Mucosa of stomach (tissue), 1 donor: ENCODE data around the gene IPP.

Source experiments
- H3K27me3 ChIP-seq: one replicate; pipeline ENCODE4 v1.7.0; 2013; ENCODE audit warnings: mild to moderate bottlenecking, low read length; ENCODE audit not compliant: control insufficient read depth, insufficient read depth
- H3K36me3 ChIP-seq: one replicate; pipeline ENCODE4 v1.7.0; 2013; ENCODE audit warnings: low read length; ENCODE audit not compliant: control insufficient read depth, insufficient read depth
- H3K4me1 ChIP-seq: one replicate; pipeline ENCODE4 v1.7.0; 2013; ENCODE audit warnings: mild to moderate bottlenecking, low read length; ENCODE audit not compliant: control insufficient read depth, insufficient read depth
- H3K4me3 ChIP-seq: one replicate; pipeline ENCODE4 v1.7.0; 2013; ENCODE audit warnings: low read length
- H3K9ac ChIP-seq: one replicate; pipeline ENCODE4 v1.7.0; 2013; ENCODE audit warnings: mild to moderate bottlenecking, low read length, moderate library complexity
- H3K9me3 ChIP-seq: one replicate; pipeline ENCODE4 v1.7.0; 2013; ENCODE audit warnings: mild to moderate bottlenecking, low read length, moderate library complexity; ENCODE audit not compliant: control insufficient read depth
- donor health status: Pancreatic carcinoma.

The IPP gene

DNA sequence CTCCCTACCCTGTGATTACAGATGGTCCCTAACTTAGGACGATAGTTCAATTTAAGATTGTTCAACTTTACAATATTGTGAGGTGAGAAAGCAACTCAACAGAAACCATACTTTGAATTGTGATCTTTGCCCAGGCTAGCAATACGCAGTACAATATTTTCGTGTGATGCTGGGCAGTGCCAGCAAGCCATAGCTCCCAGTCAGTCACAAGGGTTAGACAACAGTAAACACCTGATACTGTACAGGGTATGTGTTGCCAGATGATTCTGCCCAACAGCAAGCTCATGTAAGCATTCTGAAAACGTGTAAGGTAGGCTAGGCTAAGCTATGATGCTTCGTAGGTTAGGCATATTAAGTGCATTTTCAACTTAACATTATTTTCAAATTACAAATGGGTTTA, 76.0 kb downstream of the IPP start:
- H3K4me3 ChIP-seq, result no peak overlapping the region
- no peaks in the 10 kb centered on the region for H3K27me3 ChIP-seq
- H3K9me3 ChIP-seq, result no peaks in the 10 kb centered on the region
- no peak overlapping the region for H3K9ac ChIP-seq
- H3K4me1 ChIP-seq, result peaks cover 10% of the 10 kb centered on the region
- H3K36me3 ChIP-seq, result no peaks in the 10 kb centered on the region

DNA sequence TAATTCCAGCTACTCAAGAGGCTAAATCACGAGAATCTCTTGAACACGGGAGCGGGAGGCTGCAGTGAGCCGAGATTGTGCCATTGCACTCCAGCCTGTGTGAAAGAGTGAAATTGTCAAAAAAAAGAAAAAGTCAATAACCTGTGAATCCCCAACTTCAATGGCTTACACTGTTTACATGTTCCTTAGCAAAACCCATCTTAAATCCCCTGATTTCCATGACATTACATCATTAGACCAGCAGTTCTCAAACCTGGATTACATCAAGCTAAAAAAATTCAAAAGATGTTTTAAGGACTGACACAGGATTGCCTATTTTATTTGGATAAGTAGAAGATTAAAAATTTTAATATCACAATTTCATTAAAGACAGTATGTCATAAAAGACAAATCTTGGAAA, 76.5 kb downstream of the IPP start:
- Histone ChIP-seq H3K9me3 (no peaks in the 10 kb centered on the region), H3K27me3 (no peaks in the 10 kb centered on the region), H3K9ac (no peak overlapping the region), H3K4me3 (no peak overlapping the region), H3K36me3 (no peaks in the 10 kb centered on the region), H3K4me1 (peaks cover 10% of the 10 kb centered on the region)

DNA sequence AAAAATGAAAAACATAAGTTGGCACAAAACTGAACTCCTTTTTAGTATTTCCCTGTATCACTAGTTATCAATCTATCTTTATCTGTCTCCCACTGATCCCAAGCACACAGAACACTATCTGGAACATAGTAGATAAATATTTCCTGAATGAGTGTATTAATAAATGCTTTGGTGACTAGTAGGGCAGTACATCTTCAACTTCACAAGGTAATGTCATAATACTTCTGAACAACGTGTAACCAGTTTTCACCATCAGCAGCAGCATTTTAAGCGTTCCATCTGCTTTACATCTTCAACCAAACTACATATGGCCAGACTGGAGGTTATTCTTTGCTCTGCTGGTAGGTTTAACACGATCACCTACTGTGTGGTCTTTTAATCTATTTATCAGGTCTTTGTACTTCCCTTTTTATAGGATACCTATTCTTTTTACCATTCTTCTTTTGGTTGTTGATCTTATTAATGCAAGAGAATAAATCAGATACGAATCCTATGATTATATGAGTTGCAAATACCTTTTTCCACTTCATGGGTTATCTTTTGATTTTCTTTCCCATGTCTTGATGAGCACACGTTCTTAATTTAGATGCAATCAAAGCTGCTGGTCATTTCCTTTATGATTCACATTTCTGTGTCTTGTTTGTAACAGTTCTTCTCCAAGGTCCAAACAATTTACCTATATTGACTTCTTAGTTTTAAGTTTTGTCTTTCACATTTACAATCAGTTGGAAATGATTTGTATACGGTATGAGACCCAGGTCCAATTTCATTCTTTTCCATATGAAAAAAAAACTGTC, 80.4 kb downstream of the IPP start:
- no peaks in the 10 kb centered on the region for H3K36me3 ChIP-seq
- H3K4me1 ChIP-seq, result peaks cover 14% of the 10 kb centered on the region
- H3K27me3 ChIP-seq, result no peaks in the 10 kb centered on the region
- H3K9ac ChIP-seq, result no peak overlapping the region
- H3K9me3 ChIP-seq, result no peaks in the 10 kb centered on the region
- H3K4me3 ChIP-seq, result no peak overlapping the region

DNA sequence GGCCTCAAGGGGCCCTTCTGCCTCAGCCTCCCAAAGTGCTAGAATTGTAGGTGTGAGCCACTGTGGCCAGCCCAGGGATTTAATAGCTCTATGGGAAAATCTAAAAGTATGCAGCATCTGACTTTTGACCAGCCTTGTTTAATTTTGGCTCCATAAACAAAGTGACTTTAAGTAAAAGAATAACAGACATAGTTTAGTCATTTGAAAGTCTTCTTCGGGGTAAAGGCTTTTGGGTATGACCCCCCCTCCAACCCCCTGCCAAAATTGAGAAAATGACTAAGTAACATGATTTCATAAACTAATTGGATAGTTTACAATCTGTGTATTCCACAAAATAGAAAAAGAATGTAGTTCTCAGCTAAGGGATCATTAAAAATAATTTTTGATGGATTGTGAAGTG, 81.1 kb downstream of the IPP start:
- Histone ChIP-seq H3K4me3 (no peak overlapping the region), H3K9ac (no peak overlapping the region), H3K36me3 (no peaks in the 10 kb centered on the region), H3K4me1 (peaks cover 14% of the 10 kb centered on the region), H3K27me3 (no peaks in the 10 kb centered on the region), H3K9me3 (no peaks in the 10 kb centered on the region)

DNA sequence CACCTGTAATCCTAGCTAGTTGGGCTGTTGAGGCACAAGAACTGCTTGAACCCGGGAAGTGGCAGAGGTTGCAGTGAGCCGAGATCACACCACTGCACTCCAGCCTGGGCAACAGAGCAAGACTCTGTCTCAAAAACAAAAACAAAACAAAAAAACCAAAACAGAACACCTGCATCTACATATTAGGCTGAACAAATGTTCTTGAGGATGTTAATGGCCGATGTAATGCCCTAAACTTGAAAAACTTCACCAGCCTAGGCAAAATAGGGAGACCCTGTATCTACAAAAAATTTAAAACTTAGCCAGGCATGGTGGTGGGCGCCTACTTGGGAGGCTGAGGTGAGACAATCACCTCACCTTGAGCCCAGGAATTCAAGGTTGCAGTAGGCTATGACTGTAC, 81.9 kb downstream of the IPP start:
- H3K36me3 ChIP-seq, result no peaks in the 10 kb centered on the region
- peaks cover 14% of the 10 kb centered on the region for H3K4me1 ChIP-seq
- H3K9ac ChIP-seq, result no peak overlapping the region

DNA sequence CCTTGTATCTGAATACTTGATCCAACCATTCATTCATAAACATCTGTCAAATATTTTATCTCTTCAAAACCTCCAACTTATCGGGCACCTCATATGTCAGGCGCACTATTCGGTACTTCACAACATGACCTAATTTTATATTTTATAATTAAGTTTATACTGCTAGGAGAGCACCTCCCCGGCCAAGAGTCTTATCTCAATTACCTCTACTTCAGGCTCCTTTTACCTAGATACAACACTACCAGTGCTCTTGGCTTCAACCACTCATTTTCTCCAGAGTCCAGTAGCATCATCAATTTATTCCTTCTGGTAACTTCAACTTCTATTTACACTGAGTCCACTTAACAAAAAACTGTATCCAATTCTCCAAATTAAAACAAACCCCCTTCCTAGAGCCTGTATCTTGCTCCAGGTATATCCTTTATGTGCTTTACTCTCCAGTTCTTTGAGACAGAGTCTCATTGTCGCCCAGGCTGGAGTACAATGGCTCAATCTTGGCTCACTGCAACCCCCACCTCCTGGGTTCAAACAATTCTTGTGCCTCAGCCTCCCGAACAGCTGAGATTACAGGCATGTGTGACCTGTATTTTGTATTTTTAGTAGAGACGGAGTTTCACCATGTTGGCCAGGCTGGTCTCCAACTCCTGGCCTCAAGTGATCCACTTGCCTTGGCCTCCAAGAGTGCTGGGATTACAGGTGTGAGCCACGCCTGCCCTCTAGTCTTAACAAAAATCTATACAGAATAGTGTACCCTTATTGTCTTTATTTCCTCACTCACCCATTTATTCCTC, 82.9 kb downstream of the IPP start:
- H3K4me3 ChIP-seq, result no peak overlapping the region
- peaks cover 8% of the 10 kb centered on the region for H3K4me1 ChIP-seq
- no peaks in the 10 kb centered on the region for H3K9me3 ChIP-seq
- no peaks in the 10 kb centered on the region for H3K27me3 ChIP-seq
- no peak overlapping the region for H3K9ac ChIP-seq
- no peaks in the 10 kb centered on the region for H3K36me3 ChIP-seq

More for the DNA sequence above, 81.9 kb downstream of the IPP start:
- Histone ChIP-seq H3K4me3 (no peak overlapping the region), H3K27me3 (no peaks in the 10 kb centered on the region), H3K9me3 (no peaks in the 10 kb centered on the region)

DNA sequence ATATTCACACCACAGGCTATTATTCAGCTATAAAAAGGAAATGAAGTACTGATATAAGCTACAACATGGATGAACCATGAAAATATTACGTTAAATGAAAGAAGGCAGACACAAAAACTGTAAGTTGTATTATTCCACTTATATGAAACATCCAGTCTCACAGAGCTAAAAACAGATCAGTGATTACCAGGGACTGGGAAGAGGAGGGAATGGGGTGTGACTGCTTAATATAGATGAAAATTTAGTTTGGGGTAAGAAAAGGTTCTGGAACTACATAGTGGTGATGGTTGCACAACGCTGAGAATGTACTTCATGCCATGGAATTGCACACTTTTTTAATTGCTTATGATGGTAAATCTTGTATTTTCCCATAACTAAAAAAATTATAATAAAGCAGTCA, 83.6 kb downstream of the IPP start:
- Histone ChIP-seq H3K36me3 (no peaks in the 10 kb centered on the region), H3K4me3 (no peak overlapping the region), H3K9me3 (no peaks in the 10 kb centered on the region), H3K27me3 (no peaks in the 10 kb centered on the region), H3K9ac (no peak overlapping the region), H3K4me1 (peaks cover 8% of the 10 kb centered on the region)

DNA sequence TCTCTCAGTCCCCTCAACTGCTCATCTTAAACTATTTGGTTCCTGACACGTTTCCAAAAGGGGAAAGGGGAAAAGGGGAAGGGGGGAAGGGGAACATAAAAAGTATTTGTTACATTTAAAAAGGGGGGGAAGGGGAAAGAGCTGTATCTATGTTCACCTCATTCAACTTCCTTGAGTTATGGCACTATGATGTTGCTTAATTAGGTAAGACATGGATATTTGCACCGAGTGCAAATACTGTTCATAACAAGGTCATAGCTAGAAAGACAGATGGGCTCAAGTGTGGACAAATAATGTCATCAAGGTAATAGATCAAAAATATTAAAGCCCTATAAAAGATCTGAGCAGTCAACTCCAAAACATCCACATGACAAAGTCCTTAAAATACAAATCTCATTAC, 90.1 kb downstream of the IPP start:
- Histone ChIP-seq H3K4me3 (no peak overlapping the region), H3K27me3 (no peaks in the 10 kb centered on the region), H3K36me3 (peaks cover 9% of the 10 kb centered on the region), H3K9ac (no peak overlapping the region), H3K4me1 (peaks cover 12% of the 10 kb centered on the region), H3K9me3 (no peaks in the 10 kb centered on the region)

DNA sequence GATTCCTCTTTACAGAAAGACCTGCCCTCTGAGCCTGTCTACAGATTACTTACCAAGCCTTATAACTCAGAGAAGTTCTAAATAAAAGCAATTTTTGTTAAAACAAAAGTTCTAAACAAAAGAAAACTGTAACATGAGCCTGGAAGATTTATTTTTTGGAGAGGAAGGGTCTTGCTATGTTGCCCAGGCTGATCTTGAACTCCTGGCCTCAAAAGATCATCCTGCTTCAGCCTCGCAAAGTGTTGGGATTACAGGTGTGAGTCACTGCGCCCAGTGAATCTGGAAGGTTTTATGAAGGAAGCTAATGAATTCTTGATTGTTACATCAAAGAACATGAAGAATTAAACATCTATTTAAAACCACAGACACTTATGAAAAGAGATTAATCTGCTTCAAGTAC, 91.2 kb downstream of the IPP start:
- H3K9me3 ChIP-seq, result no peaks in the 10 kb centered on the region
- no peaks in the 10 kb centered on the region for H3K27me3 ChIP-seq
- H3K4me1 ChIP-seq, result peaks cover 12% of the 10 kb centered on the region
- H3K4me3 ChIP-seq, result no peak overlapping the region
- H3K9ac ChIP-seq, result no peak overlapping the region
- peaks cover 9% of the 10 kb centered on the region for H3K36me3 ChIP-seq

DNA sequence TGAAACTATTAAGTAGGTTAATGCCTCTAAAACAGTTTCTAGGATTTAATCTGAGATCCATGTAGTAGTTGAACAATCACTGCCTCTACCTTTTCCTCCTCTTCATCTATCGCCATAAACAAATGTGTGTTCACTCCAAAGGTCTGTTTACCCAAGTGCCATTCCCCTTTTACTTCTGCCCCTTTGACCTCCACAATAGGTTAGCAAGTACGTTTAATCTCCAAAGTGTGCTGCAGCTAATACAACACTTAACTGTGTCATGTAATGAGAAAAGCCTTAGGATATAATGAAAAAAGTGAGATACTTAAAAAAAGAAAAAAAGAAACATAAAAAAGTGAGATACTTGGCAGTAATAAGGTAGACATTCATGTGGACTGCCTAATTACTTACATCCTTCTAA, 92.3 kb downstream of the IPP start:
- Histone ChIP-seq H3K9ac (no peak overlapping the region), H3K36me3 (peaks cover 9% of the 10 kb centered on the region), H3K4me3 (no peak overlapping the region), H3K27me3 (no peaks in the 10 kb centered on the region), H3K9me3 (no peaks in the 10 kb centered on the region), H3K4me1 (peaks cover 12% of the 10 kb centered on the region)

DNA sequence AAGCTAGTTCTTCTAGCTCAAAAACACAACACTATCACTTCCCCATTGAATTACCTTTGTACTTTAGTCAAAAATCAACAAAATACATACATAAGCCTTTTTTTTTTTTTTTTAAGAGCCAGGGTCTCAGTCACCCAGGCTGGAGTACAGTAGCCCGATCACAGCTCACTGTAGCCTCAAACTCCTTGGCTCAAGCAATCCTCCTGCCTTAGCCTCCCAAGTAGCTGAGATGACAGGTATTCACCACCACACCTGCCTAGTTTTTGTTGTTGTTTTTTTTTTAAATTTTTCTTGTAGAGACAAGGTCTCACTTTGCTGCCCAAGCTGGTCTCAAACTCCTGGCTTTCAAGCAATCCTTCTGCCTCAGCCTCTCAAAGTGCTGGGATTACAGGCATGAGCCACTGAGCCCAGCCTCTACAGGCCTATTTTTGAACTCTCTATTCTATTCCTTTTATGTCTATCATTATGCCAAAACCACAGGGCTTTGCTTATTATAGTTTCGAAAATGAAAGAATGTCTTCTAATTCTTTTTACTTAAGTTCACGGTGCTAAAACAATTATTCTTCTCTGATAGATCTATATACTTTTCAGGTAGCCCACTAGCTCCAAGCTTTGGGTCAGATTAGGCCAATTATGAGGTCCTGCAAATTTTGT, 93.8 kb downstream of the IPP start:
- Histone ChIP-seq H3K4me1 (peaks cover 12% of the 10 kb centered on the region), H3K27me3 (no peaks in the 10 kb centered on the region), H3K9me3 (no peaks in the 10 kb centered on the region), H3K4me3 (no peak overlapping the region), H3K9ac (no peak overlapping the region), H3K36me3 (peaks cover 9% of the 10 kb centered on the region)
